Measurements from ENCODE around the gene CD36. TPM values are rescaled to one million over a fixed set of nuclear protein-coding genes. Genes with fewer than 3 reads are reported as not detected.

Gene CD36
- 10 to 100 TPM; 22.6 to 39.2 (median 27.1) TPM for polyA plus RNA-seq (ENCODE audit: insufficient read length in 4 of 4)

DNA sequence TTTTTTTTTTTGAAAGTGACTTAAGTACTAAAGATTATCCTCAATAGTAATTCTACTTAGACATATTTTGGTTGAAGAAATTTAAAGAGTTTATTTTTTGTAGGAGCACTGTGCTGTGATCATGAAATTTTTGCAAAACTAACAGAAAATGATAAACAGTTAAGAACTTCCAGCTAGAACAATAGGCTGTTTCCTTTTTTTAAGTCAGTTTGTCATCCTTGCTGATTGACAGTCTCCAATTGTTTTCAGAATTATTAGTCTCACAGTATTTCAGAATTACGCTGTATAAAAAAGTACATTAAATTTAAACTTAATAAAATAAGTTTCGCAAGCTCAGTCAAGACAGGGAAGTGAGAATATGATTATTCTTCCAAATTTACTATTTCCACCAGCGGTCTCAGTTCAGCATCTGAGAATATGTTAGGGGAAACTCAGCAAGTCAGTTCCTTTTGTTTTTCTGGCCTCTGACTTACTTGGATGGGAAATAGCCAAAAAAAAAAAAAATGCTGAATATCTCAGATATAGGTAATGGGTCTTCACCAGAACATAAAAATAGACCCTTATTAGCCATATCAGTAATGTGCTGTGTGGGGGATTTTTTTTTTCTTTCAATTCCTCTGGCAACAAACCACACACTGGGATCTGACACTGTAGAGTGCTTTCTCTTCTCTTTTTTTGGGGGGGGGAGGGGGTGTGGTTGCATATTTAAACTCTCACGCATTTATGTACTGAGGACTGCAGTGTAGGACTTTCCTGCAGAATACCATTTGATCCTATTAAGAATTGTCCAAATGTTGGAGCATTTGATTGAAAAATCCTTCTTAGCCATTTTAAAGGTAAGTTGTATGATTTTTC lies at the start of gene CD36:
Gene CD36, plus strand, starts transcription at position 732 of the 855 bp plus-strand sequence. CDS start 8,099 bp downstream, outside the sequence.
- DNase-seq (ENCODE audit: low read depth in 4 of 4, low spot score in 2 of 4), result no peak

- DNase-seq (ENCODE audit: low read depth in 4 of 4, low spot score in 2 of 4), result no peak
Measured at GRCh38 chr7:80589631-80590030, 48.8 kb upstream of the CD36 start.

DNA sequence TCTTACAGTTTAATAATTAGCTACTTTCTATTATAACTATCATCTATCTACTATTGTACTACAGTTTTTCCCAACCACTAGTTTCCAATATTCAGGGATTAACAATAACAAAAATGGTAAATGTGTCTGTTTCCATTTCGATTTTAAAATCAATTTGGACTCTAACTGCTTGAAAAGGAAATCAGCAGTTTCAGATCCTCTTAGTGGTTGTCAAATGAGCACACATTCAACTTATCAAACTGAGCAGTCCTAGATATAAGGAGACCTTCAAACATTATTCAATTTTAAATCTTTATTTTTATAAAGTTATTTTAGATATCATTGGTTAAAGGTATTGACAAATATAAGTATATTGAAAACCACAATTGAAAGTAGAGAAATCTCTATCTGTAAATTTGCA lies 46.8 kb upstream of the CD36 start:
- no peak for DNase-seq (ENCODE audit: low read depth in 4 of 4, low spot score in 2 of 4)

DNA sequence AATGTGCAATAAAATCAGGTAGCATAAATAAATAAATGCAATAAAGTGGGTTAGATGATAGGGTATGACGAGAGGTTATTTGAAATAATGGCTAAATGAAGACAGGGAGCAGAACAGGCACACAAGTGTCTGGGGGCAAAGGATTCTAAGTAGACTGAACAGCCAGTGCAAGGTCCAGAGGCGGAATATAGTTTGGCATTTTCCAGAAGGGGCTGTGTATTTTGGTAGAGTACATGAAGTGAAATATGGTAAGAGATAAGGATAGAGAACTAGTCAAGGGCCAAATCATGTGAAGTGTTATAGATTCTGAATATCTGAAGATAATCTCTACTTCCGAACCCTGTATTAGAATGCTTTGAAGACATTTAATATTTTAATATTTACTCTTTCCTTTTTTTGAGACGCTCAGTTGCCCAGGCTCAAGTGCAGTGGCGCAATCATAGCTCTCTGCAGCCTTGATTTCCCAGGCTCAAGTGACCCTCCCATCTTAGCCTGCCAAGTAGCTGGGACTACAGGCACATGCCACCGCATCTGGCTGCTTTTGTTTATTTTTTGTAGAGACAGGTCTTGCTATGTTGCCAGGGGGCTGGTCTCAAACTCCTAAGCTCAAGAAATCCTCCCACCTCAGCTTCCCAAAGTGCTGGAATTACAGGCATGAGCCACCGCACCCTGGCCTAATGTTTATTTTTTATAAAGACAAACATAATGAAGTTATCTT lies 44.4 kb upstream of the CD36 start:
- no peak for DNase-seq (ENCODE audit: low read depth in 4 of 4, low spot score in 2 of 4)

GRCh38 chr7:80596933-80597517 lies 41.4 kb upstream of the CD36 start:
- DNase-seq (ENCODE audit: low read depth in 4 of 4, low spot score in 2 of 4), result no peak

DNA sequence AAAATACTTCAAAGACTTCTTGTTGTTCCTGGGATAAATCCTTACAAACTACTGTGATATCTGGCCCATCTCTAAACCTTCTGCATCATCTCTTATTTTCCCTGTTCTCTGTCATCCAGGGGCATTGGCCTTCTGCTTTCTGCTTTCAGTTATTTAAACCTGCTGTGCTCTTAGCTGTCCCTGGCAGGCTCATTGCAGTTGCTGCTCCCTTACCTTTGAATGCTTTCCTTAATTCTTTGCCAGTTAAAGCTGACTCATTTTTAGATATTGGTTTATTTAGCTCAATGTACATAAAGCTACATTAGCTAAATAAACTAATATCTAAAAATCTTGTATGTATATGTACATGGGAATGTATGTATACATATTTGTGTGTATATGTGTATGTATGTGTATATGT lies 40.6 kb upstream of the CD36 start:
- DNase-seq (ENCODE audit: low read depth in 4 of 4, low spot score in 2 of 4), result no peak

DNA sequence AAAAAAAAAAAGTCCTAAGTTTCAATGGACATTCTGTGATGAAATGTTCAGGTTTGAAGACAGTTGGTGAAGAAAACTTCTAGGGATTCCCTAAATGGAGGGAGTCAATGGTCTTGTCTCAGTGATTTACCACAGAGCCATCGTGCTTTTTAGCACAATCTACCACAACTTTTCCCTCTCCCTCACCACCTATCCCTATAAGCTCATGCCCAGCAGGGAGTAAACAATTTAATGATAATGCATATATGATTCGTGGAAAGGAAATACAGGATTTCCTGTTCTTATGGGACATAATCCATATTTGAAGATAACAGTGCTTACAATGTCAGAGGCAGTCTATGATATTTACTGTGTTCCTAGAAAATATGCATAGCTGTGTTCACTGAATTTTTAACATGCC lies 38.4 kb upstream of the CD36 start:
- DNase-seq (ENCODE audit: low read depth in 4 of 4, low spot score in 2 of 4), result no peak

DNA sequence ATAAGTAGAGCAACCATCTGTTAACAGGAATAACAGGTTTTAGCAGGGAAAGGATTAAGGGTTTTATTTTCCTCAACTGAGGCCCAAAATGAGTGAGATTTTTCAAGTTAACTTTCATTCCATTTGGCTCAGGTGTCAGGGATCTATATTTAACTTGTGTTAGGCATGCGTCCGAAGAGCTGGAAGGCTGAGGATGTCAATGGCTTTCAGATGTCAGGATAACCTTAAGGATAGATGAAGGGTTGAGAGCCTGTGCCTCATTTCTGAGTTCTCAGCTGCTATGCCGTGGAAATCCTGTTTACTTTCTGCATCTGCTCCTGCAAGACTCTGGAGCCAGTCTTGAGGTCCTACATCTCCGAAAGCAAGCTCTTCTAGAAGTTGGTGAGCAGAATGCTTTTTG lies 36.4 kb upstream of the CD36 start:
- no peak for DNase-seq (ENCODE audit: low read depth in 4 of 4, low spot score in 2 of 4)

GRCh38 chr7:80603940-80604339 lies 34.5 kb upstream of the CD36 start:
- no peak for DNase-seq (ENCODE audit: low read depth in 4 of 4, low spot score in 2 of 4)

GRCh38 chr7:80604436-80604835 lies 34.0 kb upstream of the CD36 start:
- no peak for DNase-seq (ENCODE audit: low read depth in 4 of 4, low spot score in 2 of 4)

GRCh38 chr7:80607136-80607535 lies 31.3 kb upstream of the CD36 start:
- DNase-seq (ENCODE audit: low read depth in 4 of 4, low spot score in 2 of 4), result no peak

- no peak for DNase-seq (ENCODE audit: low read depth in 4 of 4, low spot score in 2 of 4)
Measured at GRCh38 chr7:80608336-80608735, 30.1 kb upstream of the CD36 start.

GRCh38 chr7:80609751-80610150 lies 28.7 kb upstream of the CD36 start:
- no peak for DNase-seq (ENCODE audit: low read depth in 4 of 4, low spot score in 2 of 4)

DNA sequence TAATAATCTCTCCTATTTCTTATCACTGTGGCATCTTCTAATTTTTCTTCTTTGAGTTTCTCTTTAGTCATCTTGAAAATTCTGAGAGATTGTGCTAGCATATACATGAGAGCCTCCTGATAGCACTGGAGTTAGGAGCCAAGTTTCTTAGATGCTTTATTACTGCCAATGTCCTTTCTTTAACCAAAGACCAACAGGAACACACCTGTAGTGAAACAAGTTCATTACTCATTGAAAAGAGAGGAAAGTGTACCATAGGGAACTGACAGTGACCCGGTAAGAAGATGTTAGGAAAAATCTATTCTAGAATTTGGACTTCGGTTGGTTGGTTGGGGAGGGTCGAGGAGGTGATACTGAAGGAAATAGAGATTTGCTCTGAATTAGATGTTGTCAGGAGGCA lies 27.1 kb upstream of the CD36 start:
- no peak for DNase-seq (ENCODE audit: low read depth in 4 of 4, low spot score in 2 of 4)

DNA sequence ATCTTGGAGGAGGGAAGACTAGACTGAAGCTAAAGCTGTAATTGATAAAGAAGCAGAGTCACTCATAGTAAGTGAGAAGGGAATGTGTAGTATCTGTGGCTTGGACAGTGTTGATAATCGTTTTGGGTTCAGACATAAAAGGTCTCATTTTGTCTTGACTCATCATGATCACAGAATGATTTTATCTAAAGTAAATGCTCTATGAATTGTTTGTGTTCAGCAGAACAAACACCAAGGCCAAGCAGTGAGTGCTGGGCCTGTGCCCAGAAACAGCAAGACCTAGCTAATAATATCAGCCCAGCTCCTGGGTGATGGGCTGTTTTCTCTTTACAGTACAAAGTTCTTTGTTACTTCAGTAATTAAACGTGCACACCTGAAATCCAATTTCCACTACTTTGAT lies 26.7 kb upstream of the CD36 start:
- DNase-seq (ENCODE audit: low read depth in 4 of 4, low spot score in 2 of 4), result no peak

DNA sequence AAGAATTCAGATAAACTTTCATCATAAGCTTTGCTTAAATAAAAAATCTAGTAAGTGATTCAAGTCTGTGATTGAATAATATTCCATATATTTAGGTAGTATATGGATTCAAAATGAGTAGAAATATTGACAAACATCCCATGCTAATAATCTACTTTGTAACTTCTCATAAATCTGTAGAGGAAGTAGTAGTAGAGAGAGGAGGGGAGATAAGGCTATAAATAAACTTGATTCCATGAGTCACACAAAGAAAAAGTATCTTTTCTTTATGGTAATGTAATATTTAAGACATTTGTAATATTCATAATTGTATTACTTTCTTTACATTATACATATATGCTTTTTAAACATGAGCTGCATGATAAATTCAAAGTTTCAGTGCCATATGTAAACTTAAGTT lies 25.6 kb upstream of the CD36 start:
- DNase-seq (ENCODE audit: low read depth in 4 of 4, low spot score in 2 of 4), result no peak

DNA sequence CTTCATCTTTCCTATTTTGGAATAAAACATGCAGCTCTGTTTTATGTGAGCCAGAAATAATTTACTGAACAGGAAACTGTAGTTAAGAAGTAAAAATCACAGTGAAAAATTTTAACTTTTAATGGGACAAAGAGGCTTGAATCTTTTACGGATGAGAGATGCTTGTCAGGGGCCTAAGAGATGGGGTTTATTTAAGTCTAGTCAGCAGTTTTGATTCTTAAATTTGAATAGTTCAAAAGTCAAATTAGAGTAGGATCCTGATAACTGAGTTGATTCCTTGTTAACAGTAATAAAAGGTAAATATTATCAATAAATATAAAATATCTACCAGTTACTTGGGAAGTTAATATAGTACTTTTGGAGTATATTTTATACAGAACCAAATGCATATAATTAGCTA lies 24.9 kb upstream of the CD36 start:
- no peak for DNase-seq (ENCODE audit: low read depth in 4 of 4, low spot score in 2 of 4)

- no peak for DNase-seq (ENCODE audit: low read depth in 4 of 4, low spot score in 2 of 4)
Measured at GRCh38 chr7:80614851-80615271, 23.6 kb upstream of the CD36 start.

DNA sequence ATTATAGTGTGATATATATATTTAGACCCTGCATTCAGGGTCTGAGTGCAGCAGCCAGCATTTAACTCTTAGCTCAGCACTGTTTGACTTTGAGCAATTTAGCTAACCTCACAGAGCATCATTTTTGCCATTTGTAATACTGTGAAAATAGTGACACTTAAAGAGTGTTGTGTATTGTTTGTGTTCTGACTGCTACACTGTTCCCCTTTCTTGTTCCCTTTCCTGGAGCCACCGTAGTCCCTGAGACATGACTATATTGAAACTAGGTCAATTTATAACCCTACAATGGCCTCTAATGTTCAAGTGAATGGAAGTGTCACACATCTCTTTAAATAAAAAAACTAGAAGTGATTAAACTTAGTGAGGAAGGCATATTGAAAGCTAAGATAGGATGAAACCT lies 20.3 kb upstream of the CD36 start:
- no peak for DNase-seq (ENCODE audit: low read depth in 4 of 4, low spot score in 2 of 4)

DNA sequence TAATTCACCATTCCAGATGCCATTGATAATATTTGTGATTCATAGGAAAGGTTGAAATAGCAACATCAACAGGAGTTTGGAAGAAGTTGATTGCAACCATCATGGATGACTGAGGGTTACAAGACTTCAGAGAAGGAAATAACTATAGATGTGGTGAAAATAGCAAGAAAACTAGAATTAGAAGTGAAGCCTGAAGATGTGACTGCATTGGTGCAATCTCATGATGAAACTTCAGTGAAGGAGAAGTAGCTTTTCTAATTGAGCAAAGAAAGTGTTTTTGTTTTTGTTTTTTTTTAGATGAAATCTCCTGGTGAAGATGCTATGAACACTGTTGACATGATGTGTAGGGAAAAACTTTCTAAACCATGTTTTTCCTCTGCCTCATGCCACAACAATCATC lies 18.7 kb upstream of the CD36 start:
- DNase-seq (ENCODE audit: low read depth in 4 of 4, low spot score in 2 of 4), result no peak

DNA sequence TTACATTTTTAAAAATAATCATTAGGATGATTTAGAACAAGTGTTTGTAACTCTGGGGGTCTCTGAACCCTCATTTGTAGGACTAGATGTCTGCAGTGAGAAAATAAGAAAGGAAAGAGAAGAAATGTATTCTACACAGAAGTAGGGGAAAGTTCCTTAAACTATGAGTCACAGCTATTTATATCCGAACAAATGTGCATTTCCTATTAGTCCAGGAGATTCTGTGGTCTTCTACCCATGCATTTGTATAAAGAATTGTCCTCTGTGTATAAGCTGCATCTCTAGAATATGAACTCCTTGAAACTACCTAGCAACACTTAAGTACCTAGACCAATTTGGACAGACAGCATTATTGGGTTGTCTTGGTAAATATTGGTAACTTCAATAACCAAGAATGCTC lies 15.9 kb upstream of the CD36 start:
- no peak for DNase-seq (ENCODE audit: low read depth in 4 of 4, low spot score in 2 of 4)

All from left renal cortex interstitium (tissue), 4 donors.